ENCODE data around the gene ADAMTS16.

DNA sequence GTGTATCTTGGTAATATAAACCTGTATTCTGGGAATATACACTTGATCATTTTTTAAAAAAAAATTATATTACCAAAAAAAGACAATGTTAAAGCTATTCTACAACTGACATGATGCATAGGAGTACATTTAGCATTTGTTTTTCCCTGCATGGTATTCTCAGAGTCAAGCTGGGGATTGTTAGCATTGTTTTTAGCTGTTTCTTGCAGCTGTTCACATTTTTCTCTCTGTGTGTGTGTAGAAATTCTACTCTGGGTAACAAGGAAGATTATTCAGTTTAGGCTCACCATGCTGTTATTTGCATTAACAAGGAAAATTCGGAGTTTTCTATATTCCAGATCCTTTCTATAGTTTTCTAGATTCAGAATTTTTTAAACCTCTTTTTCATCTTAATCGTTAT, 62.2 kb downstream of the ADAMTS16 start:
- no peak for TF ChIP-seq POLR2A (IDR thresholded peaks at IDR 0.05)
- TF ChIP-seq, protein P1, sequence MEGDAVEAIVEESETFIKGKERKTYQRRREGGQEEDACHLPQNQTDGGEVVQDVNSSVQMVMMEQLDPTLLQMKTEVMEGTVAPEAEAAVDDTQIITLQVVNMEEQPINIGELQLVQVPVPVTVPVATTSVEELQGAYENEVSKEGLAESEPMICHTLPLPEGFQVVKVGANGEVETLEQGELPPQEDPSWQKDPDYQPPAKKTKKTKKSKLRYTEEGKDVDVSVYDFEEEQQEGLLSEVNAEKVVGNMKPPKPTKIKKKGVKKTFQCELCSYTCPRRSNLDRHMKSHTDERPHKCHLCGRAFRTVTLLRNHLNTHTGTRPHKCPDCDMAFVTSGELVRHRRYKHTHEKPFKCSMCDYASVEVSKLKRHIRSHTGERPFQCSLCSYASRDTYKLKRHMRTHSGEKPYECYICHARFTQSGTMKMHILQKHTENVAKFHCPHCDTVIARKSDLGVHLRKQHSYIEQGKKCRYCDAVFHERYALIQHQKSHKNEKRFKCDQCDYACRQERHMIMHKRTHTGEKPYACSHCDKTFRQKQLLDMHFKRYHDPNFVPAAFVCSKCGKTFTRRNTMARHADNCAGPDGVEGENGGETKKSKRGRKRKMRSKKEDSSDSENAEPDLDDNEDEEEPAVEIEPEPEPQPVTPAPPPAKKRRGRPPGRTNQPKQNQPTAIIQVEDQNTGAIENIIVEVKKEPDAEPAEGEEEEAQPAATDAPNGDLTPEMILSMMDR (IDR thresholded peaks at IDR 0.05), result no peak

Measured in ovary (tissue), 3 donors.